ENCODE results near the gene HIGD1B. TPM values are rescaled to one million over a fixed set of nuclear protein-coding genes. Genes with fewer than 3 reads are reported as not detected.
A peak's percentile ranks its signal among the peaks of the same experiment; 100 is the strongest.
"Not testable (repeated sequence)": the region's sequence is repeated elsewhere in the genome, so short reads cannot be mapped to it uniquely, and the experiment has no call there.

HIGD1B gene
- total and polyA plus RNA-seq, 9 of the 15 experiments (the other 6 are each of a cell fraction or from before 2014, with no cell fraction given): not detected

DNA sequence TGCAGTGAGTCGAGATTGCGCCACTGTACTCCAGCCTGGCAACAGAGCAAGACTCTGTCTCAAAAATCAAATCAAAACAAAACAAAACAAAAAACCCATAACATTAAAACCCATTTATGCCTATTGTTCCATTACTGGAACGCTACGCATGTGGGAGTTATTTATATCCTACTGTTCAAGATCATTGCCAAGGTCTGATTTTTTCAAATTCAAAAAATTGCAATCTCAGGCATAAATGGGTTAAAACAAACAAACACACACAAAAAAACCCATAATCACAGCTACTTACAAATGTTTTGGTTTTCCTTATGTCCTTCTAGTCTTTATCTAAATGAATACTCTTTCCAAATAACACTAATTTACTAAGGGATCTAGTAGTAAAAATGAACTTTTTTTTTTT, 35.4 kb upstream of the HIGD1B start:
- no peak overlapping the region for H3K4me2 ChIP-seq (ENCODE audit: insufficient read depth, low read length)
- ATAC-seq: no peak
- WGBS (ENCODE audit: insufficient coverage, low coverage, missing lambda C conversion rate): 7% methylated on average over 4 of the region's 4 CpGs
- TF ChIP-seq, protein P1, sequence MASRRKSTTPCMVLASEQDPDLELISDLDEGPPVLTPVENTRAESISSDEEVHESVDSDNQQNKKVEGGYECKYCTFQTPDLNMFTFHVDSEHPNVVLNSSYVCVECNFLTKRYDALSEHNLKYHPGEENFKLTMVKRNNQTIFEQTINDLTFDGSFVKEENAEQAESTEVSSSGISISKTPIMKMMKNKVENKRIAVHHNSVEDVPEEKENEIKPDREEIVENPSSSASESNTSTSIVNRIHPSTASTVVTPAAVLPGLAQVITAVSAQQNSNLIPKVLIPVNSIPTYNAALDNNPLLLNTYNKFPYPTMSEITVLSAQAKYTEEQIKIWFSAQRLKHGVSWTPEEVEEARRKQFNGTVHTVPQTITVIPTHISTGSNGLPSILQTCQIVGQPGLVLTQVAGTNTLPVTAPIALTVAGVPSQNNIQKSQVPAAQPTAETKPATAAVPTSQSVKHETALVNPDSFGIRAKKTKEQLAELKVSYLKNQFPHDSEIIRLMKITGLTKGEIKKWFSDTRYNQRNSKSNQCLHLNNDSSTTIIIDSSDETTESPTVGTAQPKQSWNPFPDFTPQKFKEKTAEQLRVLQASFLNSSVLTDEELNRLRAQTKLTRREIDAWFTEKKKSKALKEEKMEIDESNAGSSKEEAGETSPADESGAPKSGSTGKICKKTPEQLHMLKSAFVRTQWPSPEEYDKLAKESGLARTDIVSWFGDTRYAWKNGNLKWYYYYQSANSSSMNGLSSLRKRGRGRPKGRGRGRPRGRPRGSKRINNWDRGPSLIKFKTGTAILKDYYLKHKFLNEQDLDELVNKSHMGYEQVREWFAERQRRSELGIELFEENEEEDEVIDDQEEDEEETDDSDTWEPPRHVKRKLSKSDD (conservative IDR thresholded peaks at IDR 0.05; ENCODE audit: low read length): no peak
- TF ChIP-seq KDM1A (IDR thresholded peaks at IDR 0.05): 0 out of 4 replicates have a peak, but pooled peaks of 1 of the 2 experiments have one; percentile 12
- H4K20me1 ChIP-seq (replicated peaks; ENCODE audit: control insufficient read depth, insufficient read depth, low read length): no peaks in the 10 kb centered on the region
- intact Hi-C loops (cut with micrococcal nuclease) (no loop called here), in situ Hi-C loops (cut with MboI) (no loop called here)
- H3K9me1 ChIP-seq (ENCODE audit: control insufficient read depth, insufficient read depth, low read length): no peaks in the 10 kb centered on the region
- H2AFZ ChIP-seq (ENCODE audit: low read depth, low read length): no peak overlapping the region
- BruUV-seq (replicated peaks): no TSS peak
- H3K4me3 ChIP-seq: no peak overlapping the region
- no peak overlapping the region for H3K27ac ChIP-seq (ENCODE audit: extremely low read depth, low read depth, low read length)
- H3K9ac ChIP-seq (ENCODE audit: insufficient read depth in 1 of 2, low read depth in 2 of 2, low read length in 2 of 2): no peak overlapping the region
- DNase-seq (ENCODE audit: extremely low read depth in 1 of 4, low spot score in 3 of 4): no peak
- no peak for FAIRE-seq
- CTCF ChIA-PET (ENCODE audit: low intra/inter-chr PET ratio): no interaction called here
- POLR2A ChIA-PET: interaction anchor here (0.6 to 0.7 kb wide), 3 partner anchors 13 to 236 kb away, joined by 3 to 4 read pairs (median 3); no protein-coding TSS in a partner anchor
- no peaks in the 10 kb centered on the region for H3K36me3 ChIP-seq (ENCODE audit: control insufficient read depth, insufficient read depth, low read length)
- peaks cover 30 to 58% of the 10 kb centered on the region in 2 experiments for H3K27me3 ChIP-seq (ENCODE audit: control insufficient read depth in 2 of 2, insufficient read depth in 2 of 2, low read length in 2 of 2)
- no peaks in the 10 kb centered on the region for H3K4me1 ChIP-seq (replicated peaks in 1 of 2; ENCODE audit: control insufficient read depth in 2 of 2, insufficient read depth in 2 of 2, low read length in 2 of 2)
- no peaks in the 10 kb centered on the region for H3K9me3 ChIP-seq (replicated peaks; ENCODE audit: control insufficient read depth, insufficient read depth, low read depth, low read length)
- H3K79me2 ChIP-seq (ENCODE audit: control insufficient read depth, insufficient read depth, low read length): no peaks in the 10 kb centered on the region

DNA sequence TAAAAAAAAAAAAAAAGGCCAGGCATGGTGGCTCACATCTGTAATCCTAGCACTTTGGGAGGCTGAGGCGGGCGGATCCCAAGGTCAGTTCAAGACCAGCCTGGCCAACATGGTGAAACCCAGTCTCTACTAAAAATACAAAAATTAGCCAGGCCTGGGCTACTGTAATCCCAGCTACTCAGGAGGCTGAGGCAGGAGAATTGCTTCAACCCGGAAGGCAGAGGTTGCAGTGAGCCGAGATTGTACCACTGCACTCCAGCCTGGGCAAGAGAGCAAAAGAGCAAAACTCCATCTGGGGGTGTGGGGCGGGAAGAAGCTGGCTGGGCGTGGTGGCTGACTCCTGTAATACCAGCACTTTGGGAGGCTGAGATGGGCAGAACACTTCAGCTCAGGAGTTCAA, 29.2 kb upstream of the HIGD1B start:
- H3K4me3 ChIP-seq; H3K36me3 ChIP-seq (ENCODE audit: control insufficient read depth, insufficient read depth, low read length); intact Hi-C loops (cut with micrococcal nuclease); BruUV-seq (replicated peaks); CTCF ChIA-PET (ENCODE audit: low intra/inter-chr PET ratio); H3K4me2 ChIP-seq (ENCODE audit: insufficient read depth, low read length); DNase-seq (ENCODE audit: extremely low read depth in 1 of 4, low spot score in 3 of 4); H3K9me1 ChIP-seq (ENCODE audit: control insufficient read depth, insufficient read depth, low read length); H3K27ac ChIP-seq (ENCODE audit: extremely low read depth, low read depth, low read length); H3K79me2 ChIP-seq (ENCODE audit: control insufficient read depth, insufficient read depth, low read length); ATAC-seq; H2AFZ ChIP-seq (ENCODE audit: low read depth, low read length); H3K9me3 ChIP-seq (replicated peaks; ENCODE audit: control insufficient read depth, insufficient read depth, low read depth, low read length); FAIRE-seq; H3K4me1 ChIP-seq (replicated peaks in 1 of 2; ENCODE audit: control insufficient read depth in 2 of 2, insufficient read depth in 2 of 2, low read length in 2 of 2); H3K9ac ChIP-seq (ENCODE audit: insufficient read depth in 1 of 2, low read depth in 2 of 2, low read length in 2 of 2); in situ Hi-C loops (cut with MboI); POLR2A ChIA-PET; H4K20me1 ChIP-seq (replicated peaks; ENCODE audit: control insufficient read depth, insufficient read depth, low read length): not testable (repeated sequence)
- 11% methylated on average over 6 of the region's 6 CpGs for WGBS (ENCODE audit: insufficient coverage, low coverage, missing lambda C conversion rate)
- H3K27me3 ChIP-seq (ENCODE audit: control insufficient read depth in 2 of 2, insufficient read depth in 2 of 2, low read length in 2 of 2): peaks cover 21 to 37% of the 10 kb centered on the region in 2 experiments; a peak in 4 of 5 replicates
- peak; percentile 10 for TF ChIP-seq CBX2 (IDR thresholded peaks at IDR 0.05; ENCODE audit: insufficient read depth, low read length, poor library complexity, severe bottlenecking)

All from K562 (cell line).